GM18907 (cell line): Measurements from ENCODE around the gene GYG1.

ENCODE experiments used
- ATAC-seq: cut with Tn5 transposase; IDR thresholded peaks from one replicate; pipeline ENCODE4 v1.9.1; 2021; ENCODE audit warnings: mild to moderate bottlenecking, moderate library complexity; ENCODE audit not compliant: unreplicated experiment

The GYG1 gene

GRCh38 chr3:148991219-148992026 lies at the start of gene GYG1:
Gene GYG1 (plus strand): TSS chr3:148991540. CDS start chr3:148991641, 101 bp downstream.
- peak; percentile 87 for ATAC-seq

GRCh38 chr3:148943506-148944205 lies 47.7 kb upstream of the GYG1 start:
- ATAC-seq: peak; percentile 99

GRCh38 chr3:148945116-148945515 lies 46.2 kb upstream of the GYG1 start:
- no peak for ATAC-seq

GRCh38 chr3:148948913-148949657 lies 42.3 kb upstream of the GYG1 start:
- no peak for ATAC-seq

GRCh38 chr3:148950806-148951205 lies 40.5 kb upstream of the GYG1 start:
- peak; percentile 66 for ATAC-seq

GRCh38 chr3:148951599-148952361 lies 39.6 kb upstream of the GYG1 start:
- ATAC-seq: no peak

GRCh38 chr3:148953094-148953493 lies 38.2 kb upstream of the GYG1 start:
- ATAC-seq: no peak

- no peak for ATAC-seq
These were observed 36.4 kb upstream of the GYG1 start for GRCh38 chr3:148954981-148955380.

- ATAC-seq: peak; percentile 39
These were observed 35.6 kb upstream of the GYG1 start for GRCh38 chr3:148955544-148956346.

- peak; percentile 70 for ATAC-seq
These were observed 33.8 kb upstream of the GYG1 start for GRCh38 chr3:148957586-148957985.

GRCh38 chr3:148958696-148959095 lies 32.6 kb upstream of the GYG1 start:
- no peak for ATAC-seq

GRCh38 chr3:148962513-148962912 lies 28.8 kb upstream of the GYG1 start:
- ATAC-seq: no peak

- ATAC-seq: no peak
These were observed 26.5 kb upstream of the GYG1 start for GRCh38 chr3:148964809-148965208.

GRCh38 chr3:148968321-148968720 lies 23.0 kb upstream of the GYG1 start:
- ATAC-seq: no peak

GRCh38 chr3:148970271-148970670 lies 21.1 kb upstream of the GYG1 start:
- ATAC-seq: no peak

GRCh38 chr3:148971401-148972163 lies 19.8 kb upstream of the GYG1 start:
- no peak for ATAC-seq

- peak; percentile 78 for ATAC-seq
These were observed 16.6 kb upstream of the GYG1 start for GRCh38 chr3:148974726-148975125.

- no peak for ATAC-seq
These were observed 16.1 kb upstream of the GYG1 start for GRCh38 chr3:148975248-148975647.

GRCh38 chr3:148975696-148976095 lies 15.6 kb upstream of the GYG1 start:
- ATAC-seq: no peak
